Fibroblast of skin of scalp (primary cell): ENCODE data around the gene FOXE3.
A peak's percentile ranks its signal among the peaks of the same experiment; 100 is the strongest.

Experiments
- DNase-seq: peaks from one replicate; pipeline ENCODE4 v3.0.0-alpha.2; 2013

Gene FOXE3

DNA sequence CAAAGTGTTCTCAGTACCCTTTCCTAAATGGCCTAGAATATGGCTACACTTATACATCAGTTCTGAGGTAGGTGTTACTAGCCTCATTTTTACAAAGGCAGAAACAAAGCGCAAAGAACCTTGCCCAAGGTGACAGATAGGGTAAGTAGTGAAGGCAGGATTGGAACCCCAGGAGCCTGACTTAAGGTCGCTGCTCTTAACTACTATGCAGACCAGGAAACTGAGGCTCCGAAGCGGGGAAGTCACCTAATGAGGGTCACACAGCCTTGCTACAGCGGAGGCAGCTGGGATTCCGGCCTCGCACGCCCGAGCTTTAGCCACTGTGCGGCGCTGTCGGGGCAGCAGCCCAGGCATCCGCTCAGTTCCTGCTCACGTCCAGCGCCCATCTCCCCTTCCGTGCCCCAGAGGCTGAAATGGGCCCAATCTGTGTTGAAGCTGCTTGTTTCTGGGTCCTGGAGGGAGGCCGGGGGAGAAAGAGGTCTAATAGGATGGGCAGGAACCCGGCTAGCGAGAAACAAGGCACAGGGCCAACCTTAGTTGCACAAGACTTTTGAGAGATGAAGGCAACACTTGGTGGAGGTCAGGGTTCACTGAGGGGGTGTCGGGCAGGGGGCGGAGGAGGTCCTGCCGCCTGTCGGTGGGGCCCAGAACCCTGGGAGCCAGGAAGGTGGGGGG, 20.4 kb downstream of the FOXE3 start:
- DNase-seq, result peak; percentile 70

DNA sequence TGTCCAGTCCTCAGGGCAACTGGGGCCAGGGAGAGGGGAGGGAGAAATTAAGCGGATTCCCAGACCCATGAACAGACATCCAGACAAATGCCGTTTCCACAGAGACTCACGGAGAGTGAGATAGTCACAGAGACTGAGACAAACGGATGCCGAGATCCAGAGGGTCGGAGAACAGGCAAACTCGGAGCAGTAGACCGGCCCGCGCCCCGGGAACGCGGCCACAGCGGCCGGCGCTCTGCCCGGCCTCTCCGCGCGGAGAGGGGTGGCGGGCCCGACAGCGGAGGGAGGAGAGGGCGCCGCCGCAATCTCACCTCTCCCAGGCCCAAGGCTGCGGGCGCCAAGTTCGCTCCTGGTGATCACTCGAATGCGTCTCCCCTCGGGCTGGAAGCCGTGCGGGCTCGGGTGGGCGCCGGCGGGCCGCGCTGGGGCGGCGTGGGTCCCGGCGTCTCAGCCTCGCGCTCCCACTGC, 20.9 kb downstream of the FOXE3 start:
- DNase-seq, result no peak

DNA sequence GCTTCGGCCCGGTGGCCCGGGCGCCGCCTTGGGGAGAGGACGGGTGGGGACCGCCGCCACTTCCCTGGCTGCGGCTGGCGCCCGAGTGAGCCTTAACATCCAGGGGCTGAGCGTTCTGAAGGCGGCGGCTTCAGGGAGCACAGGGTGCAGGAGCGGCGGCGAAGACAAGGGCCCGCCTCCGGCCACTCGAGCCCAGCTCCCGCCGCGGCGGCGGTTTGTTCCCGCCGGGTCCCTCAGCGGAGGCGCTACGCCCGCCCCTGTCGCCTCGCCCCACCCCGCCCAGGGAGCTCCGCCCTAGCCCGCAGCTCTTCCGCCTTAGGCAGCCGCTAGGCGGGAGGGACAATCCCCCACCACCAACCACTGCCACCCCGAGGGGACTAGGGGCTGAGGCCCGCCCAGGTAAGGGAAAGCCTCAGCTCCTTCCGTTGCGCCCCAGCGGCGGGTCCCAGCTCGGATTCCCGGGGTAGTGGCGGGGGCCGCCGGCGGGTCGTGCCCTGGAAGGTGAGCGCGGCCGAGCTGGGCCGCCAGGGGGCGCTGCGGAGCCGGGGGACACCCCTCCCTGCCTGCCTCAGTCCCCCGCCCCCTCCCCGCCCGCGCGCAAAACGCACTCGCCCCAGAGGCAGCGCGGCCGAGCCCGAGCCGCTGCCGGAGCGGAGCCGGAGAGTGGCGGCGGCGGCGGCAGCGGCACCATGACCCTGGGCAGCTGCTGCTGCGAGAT, 21.5 kb downstream of the FOXE3 start, which contains the start of gene FOXD2:
FOXD2 (plus strand) TSS at position 598 of the 718 bp plus-strand sequence; CDS start at position 690, 92 bp downstream.
- DNase-seq, result peak; percentile 84

DNA sequence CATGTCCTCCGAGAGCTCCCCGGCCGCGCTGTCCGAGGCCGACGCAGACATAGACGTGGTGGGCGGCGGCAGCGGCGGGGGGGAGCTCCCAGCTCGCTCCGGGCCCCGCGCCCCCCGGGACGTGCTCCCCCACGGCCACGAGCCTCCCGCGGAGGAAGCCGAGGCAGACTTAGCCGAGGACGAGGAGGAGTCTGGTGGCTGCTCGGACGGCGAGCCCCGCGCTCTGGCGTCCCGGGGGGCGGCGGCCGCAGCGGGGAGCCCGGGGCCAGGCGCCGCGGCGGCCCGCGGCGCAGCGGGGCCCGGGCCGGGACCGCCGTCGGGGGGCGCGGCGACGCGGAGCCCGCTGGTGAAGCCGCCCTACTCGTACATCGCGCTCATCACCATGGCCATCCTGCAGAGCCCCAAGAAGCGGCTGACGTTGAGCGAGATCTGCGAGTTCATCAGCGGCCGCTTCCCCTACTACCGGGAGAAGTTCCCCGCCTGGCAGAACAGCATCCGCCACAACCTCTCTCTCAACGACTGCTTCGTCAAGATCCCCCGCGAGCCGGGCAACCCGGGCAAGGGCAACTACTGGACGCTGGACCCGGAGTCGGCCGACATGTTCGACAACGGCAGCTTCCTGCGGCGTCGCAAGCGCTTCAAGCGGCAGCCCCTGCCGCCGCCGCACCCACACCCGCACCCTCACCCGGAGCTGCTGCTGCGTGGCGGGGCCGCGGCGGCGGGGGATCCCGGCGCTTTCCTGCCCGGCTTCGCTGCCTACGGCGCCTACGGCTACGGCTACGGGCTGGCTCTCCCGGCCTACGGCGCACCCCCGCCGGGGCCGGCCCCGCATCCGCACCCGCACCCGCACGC, 22.3 kb downstream of the FOXE3 start:
- peak; percentile 7 for DNase-seq

GRCh38 chr1:47439017-47439818, 23.1 kb downstream of the FOXE3 start:
- no peak for DNase-seq

- DNase-seq, result no peak
Measured at GRCh38 chr1:47439819-47440598, 23.9 kb downstream of the FOXE3 start.

DNA sequence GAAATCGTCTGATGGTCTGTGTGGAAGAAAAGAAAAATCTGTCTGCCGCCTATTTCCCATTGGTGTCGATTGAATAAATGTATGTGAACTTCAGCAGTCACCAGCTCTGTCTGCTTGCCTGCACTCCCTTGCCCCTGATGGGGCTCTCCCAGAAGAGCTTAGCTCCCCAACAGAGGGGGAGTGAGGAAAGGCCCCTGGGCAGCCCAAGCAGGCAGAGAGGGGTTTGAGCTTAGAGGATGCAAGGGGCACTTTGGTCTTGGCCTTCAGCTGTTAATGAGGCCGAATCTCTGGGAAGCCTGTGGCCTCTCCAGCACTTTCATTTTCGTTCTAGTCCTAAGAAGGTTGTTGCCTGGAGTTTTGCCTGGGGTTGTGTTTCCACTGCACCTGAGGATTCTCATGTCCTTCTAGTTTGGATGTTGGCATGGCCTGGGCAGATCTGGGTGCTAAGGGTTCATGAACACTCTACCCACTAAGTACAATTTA, 24.6 kb downstream of the FOXE3 start:
- no peak for DNase-seq

DNA sequence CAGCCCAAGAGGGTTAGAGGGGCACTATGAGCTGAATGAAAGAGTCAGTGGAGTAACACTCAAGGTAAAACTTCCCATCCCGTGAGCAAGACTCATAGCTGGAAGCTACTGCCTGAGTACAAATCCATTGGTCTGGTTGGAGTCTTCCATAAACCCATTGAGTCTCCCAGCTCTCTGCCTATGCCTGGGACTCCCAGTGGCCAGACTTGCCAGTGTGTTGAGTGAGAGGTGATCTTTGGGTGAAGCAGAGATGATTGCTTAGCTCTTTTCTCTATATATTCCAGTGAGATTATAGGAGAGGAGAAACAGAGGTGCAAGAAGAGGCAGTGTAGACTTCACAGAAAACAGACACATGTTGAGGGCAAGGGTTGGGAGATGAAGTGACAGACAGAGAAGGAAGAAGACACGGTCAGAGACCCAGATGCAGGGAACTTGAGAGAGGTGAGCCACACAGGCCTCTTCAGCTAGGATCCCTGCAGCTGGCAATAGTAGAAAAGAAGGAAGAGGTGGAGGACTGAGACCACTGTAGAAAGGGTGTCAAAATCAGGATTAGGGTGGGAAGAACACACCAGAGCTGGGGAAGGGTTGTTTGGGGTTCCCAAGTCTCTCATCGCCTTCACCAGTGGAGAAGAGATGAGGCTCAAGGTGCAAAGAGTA, 25.5 kb downstream of the FOXE3 start:
- no peak for DNase-seq

DNA sequence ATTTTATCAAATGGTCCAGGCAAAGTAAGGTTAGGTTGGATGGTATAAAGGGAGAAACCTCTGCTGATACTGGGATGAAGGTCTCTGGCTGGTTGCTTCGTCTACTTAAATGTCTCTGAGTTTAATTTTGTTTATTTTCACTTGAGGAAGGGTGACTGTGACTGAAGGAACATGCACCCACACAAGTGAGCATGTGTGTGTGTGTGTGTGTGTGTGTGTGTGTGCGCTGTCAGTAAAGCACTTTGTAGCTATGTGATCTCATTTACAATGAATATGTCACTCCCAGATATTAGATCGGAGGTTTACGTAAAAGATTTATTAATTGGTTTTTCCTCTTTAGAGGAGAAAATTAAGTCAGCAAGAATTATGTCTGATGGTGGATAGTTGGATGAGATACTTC, 26.1 kb downstream of the FOXE3 start:
- no peak for DNase-seq

- DNase-seq, result no peak
Measured at GRCh38 chr1:47442842-47443529, 26.9 kb downstream of the FOXE3 start.

GRCh38 chr1:47443530-47444296, 27.6 kb downstream of the FOXE3 start:
- DNase-seq, result no peak

GRCh38 chr1:47444297-47444561, 28.1 kb downstream of the FOXE3 start:
- no peak for DNase-seq

GRCh38 chr1:47444562-47445465, 28.7 kb downstream of the FOXE3 start:
- DNase-seq, result peak; percentile 12

- no peak for DNase-seq
Measured at GRCh38 chr1:47445823-47446550, 29.9 kb downstream of the FOXE3 start.

DNA sequence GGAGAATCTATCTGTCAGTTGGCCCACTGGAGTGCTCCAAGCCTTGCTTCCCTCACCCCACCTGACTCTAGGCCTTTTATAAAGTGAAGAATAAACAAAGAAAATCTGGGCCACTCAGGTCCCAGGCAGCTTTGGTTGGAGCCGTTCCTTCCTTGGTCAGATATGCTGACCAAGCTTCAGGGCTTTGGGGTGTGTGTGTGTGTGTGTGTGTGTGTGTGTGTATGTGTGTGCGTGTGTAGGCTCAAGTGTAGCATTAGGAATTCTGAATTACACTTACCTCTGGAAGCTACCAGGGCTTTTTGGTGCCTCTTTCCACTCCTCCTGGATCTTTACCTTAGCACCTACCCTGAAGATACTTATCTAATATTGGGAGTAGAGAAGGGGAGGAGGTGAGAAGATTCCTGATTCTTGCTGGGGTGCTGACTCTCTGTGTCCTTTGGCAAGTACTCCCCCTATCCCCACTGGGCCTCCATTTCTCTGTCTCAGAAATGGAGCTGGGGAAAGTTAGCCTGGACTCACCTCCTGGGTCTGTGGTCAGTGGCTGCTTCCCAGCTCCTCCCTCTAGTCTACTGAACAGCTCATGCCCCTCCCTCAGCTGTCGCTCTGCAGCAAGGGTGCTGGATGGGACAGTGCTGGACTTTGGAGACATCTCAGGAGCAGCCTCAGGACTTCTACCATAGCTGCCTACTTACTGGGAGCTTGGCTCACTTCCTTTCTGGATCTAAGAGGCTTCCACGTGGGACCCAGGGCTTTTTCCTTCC, 32.6 kb downstream of the FOXE3 start:
- no peak for DNase-seq

- no peak for DNase-seq
Measured at GRCh38 chr1:47449822-47450552, 33.9 kb downstream of the FOXE3 start.
